Fibroblast of mammary gland (primary cell): ENCODE results near the gene CEBPE.

Experiments used
- DNase-seq: peaks from one replicate; pipeline ENCODE4 v3.0.0-alpha.2; 2010; ENCODE audit warnings: low read depth
- H3K4me3 ChIP-seq: 2 replicates; pipeline ENCODE4 v1.5.1; 2011; ENCODE audit warnings: low read depth, mild to moderate bottlenecking, low read length, moderate library complexity; ENCODE audit not compliant: control insufficient read depth
- TF ChIP-seq, protein P1 (sequence below): conservative IDR thresholded peaks from 2 replicates; pipeline ENCODE4 v1.5.1; 2011; ENCODE audit warnings: low read depth, low read length, inconsistent platforms; ENCODE audit not compliant: control insufficient read depth, insufficient read depth

Gene CEBPE

DNA sequence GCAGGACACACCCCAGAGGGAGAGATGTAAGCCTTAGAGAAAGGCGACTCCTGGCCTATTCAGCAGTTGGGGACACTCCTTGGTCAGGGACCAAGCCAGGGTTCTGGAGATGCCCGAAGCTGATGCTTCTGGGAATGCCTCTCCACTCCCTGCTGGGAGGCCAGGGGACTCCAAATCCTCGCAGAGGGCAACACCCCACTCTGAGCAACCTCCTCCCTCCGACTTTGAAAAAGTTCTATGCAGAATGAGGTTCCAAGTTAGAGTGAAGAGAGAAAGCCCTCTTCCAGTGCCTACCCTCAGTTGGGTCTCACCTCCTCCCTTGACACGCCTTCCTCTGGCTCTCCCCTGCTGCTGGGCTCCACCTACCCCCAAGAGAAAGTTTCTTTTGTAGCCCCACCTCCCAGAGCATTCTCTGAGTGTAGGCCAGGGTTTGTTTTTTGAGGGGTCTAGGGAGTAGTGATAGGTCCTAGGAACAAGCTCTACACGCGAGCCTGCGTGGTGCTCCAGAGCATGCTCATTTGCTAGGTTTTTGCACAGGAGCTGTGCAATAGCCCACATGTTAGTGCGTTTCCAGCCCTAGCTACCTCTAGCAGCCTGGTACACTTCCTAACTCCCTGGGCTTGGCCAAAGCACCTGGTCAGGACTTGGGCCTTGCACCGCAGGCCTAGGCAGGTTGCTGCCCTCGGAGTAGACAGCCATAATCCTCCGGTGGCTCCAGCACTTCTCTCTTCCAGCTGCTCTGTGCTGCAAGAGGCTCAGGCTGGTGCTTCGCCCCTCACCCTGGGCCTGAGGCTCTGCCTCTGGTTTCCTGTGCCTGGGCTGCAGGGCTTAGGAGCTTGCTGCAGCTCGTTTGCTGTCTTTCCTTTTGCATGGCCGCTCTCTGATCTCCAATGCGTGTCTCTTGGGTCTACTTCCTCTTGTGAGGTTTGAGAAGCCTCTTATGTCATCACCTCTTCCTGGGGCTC, 590 bp upstream of the CEBPE start:
- H3K4me3 ChIP-seq: no peak overlapping the region
- no peak for DNase-seq
- TF ChIP-seq, protein P1, sequence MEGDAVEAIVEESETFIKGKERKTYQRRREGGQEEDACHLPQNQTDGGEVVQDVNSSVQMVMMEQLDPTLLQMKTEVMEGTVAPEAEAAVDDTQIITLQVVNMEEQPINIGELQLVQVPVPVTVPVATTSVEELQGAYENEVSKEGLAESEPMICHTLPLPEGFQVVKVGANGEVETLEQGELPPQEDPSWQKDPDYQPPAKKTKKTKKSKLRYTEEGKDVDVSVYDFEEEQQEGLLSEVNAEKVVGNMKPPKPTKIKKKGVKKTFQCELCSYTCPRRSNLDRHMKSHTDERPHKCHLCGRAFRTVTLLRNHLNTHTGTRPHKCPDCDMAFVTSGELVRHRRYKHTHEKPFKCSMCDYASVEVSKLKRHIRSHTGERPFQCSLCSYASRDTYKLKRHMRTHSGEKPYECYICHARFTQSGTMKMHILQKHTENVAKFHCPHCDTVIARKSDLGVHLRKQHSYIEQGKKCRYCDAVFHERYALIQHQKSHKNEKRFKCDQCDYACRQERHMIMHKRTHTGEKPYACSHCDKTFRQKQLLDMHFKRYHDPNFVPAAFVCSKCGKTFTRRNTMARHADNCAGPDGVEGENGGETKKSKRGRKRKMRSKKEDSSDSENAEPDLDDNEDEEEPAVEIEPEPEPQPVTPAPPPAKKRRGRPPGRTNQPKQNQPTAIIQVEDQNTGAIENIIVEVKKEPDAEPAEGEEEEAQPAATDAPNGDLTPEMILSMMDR: no peak

DNA sequence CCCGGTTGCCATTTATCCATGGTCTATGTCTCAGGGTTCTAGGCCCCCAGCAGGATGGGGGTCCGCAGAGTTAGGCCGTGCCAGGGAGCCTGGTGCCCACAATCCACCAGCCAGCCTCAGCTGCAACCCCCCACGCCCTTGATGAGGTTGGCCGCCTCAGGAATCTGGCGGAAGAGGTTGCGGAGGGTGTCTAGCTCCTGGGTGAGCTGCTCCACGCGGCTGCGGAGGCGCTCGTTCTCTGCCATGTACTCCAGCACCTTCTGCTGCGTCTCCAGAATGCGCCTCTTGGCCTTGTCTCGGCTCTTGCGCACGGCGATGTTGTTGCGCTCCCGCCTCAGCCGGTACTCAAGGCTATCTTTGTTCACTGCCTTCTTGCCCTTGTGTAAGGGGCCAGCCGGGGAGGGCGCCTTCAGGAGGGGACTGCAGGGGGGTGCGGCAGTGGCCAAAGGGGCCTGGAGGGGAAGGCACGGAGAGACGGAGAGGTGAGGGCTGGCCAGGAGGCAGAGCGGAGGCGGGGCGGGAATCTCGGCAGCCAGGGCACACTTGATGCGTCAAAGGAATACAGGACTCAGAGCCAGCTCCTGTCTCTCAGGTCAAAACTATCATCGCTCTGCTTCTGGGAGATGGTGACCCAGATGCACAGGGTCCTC, 1.6 kb downstream of the CEBPE start:
- TF ChIP-seq, protein P1: no peak
- no peak for DNase-seq
- H3K4me3 ChIP-seq: no peak overlapping the region

DNA sequence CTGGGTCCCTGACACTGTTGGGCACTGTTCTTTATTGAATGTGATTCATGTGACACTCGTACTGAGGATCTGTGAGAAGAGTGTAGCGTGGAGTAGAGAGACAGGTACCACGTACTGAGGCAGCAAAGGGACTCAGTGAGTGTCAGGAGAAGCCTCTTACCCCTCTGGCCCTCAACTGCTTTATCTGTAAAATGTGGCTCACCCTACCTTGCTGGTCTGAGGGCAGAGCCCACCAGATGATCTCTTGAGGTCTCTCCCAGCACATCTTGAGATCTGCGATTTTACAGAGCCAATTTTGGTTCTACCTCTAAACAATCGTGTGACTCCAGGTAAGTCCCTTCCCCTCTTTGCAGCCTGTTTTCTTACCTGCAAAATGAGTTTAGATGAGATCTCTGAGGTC, 3.1 kb downstream of the CEBPE start:
- DNase-seq: no peak
- TF ChIP-seq, protein P1: no peak
- H3K4me3 ChIP-seq: no peak overlapping the region

DNA sequence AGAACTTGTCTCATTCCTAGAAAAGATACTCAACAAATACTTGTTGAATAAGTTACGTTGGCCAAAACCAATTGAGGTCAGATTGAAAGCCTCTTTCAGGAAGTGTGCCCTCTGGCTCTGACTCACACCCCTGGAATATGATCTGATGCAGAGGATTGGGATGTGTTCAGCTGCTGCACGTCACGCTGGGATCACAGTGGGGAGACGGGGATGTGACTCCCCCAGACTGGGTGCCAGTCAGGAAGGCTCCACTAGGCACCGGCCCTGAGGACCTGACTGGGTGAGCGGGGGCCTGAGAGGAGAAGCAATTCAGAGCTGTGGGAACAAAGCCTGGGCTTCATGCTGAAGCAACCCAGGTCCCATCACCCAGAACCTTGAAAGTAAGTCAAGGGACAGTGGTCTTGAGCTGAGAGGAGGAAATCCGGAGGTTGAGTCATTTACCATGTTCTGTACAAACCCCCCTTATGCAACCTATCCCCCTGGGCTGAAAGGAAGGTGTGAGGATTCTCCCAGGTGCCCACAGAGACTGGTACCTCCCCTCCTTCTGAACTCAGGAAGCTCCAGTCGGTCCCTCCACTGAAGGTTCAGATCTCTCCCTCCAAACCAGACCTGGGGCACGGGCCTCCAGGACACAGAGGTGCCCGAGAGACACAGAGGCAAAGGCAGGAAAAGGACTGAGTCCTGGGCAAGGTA, 3.9 kb downstream of the CEBPE start:
- no peak overlapping the region for H3K4me3 ChIP-seq
- peak; percentile 98 for DNase-seq
- TF ChIP-seq, protein P1: no peak

DNA sequence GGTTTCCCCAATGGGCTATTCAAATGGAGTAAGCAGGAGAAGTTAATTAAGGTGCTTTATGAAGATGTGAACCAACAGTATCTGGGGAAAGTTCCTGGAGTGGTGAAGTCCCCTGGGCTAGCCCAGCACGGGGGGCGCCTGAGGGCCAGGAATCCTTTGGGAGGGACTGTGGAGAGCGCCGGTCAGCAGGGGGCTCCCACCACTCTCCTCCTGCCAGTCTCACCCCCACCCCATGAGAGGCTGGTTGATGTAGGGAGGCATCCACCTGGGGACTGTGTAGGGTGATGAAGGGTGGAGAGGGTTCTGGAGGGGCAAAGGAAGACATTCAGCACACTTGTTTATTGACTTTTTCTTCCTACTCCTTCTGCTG, 4.4 kb downstream of the CEBPE start:
- TF ChIP-seq, protein P1: peak; percentile 16
- H3K4me3 ChIP-seq: no peak overlapping the region
- no peak for DNase-seq

DNA sequence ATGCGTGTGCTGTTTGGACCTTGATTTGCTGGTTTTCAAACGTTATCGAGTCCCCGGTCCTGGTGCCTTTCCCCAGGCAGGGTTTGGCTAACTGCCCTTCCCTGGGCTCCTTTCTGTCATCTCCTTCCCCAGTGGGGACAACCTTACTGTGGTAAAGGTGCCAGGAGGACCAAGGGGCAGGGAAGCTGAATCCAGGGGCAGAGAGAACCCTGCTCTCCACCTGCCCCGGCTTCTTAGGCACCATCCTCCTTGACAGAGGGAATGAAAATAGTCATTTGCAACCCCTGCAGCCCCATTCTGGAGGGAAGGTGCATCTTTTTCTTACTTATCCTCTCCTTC, 5.0 kb downstream of the CEBPE start:
- H3K4me3 ChIP-seq: no peak overlapping the region
- TF ChIP-seq, protein P1: no peak
- no peak for DNase-seq
